Thymus (tissue), 11 donors: Measurements from ENCODE around the gene FAM124A. TPM values are rescaled to one million over a fixed set of nuclear protein-coding genes. Genes with fewer than 3 reads are reported as not detected.

Experiments used
- DNase-seq, 9 donors: peaks; one replicate each; pipeline ENCODE4 v3.0.0-alpha.2; 2013; ENCODE audit warnings: low spot score in 9 of 9, low read depth in 6 of 9, missing footprints in 1 of 9
- H3K27ac ChIP-seq, 2 donors: one replicate each; pipeline ENCODE4 v1.5.1; 2013; ENCODE audit warnings: control low read depth in 1 of 2, low read depth in 1 of 2, low read length in 1 of 2, mild to moderate bottlenecking in 1 of 2, moderate library complexity in 1 of 2
- H3K27me3 ChIP-seq, 2 donors: one replicate each; pipeline ENCODE4 v1.5.1; 2013; ENCODE audit warnings: low read length in 1 of 2; ENCODE audit not compliant: control insufficient read depth in 2 of 2, insufficient read depth in 1 of 2
- H3K36me3 ChIP-seq, 2 donors: one replicate each; pipeline ENCODE4 v1.5.1; 2013; ENCODE audit warnings: low read length in 1 of 2, mild to moderate bottlenecking in 1 of 2, moderate library complexity in 1 of 2; ENCODE audit not compliant: control insufficient read depth in 2 of 2, insufficient read depth in 2 of 2
- H3K4me1 ChIP-seq, 2 donors: one replicate each; pipeline ENCODE4 v1.5.1; 2013; ENCODE audit warnings: low read length in 2 of 2; ENCODE audit not compliant: control insufficient read depth in 2 of 2, insufficient read depth in 2 of 2
- H3K4me3 ChIP-seq, 2 donors: one replicate each; pipeline ENCODE4 v1.5.1; 2013; ENCODE audit warnings: low read length in 2 of 2, control low read depth in 1 of 2, mild to moderate bottlenecking in 1 of 2
- H3K9me3 ChIP-seq, 2 donors: one replicate each; pipeline ENCODE4 v1.5.1; 2013; ENCODE audit warnings: low read length in 1 of 2, mild to moderate bottlenecking in 1 of 2; ENCODE audit not compliant: control insufficient read depth in 2 of 2, insufficient read depth in 1 of 2
- WGBS: extraction: QIAGEN DNeasy Blood & Tissue Kit; methylation state at CpG from one replicate; pipeline ENCODE4 v1.1.7; 2013; 5-methylcytosine and 5-hydroxymethylcytosine counted together
- polyA plus RNA-seq: library from polyadenylated mRNA; stranded (reverse); fragments of 200-250 nt; gene quantifications from one replicate; pipeline ENCODE4 v1.2.3, GENCODE V29; 2013
- total RNA-seq: library from RNA; stranded (reverse); fragments of 120-200 nt; gene quantifications from one replicate; pipeline ENCODE4 v1.2.4, GENCODE V29; 2013
- donor health status: healthy.

Gene FAM124A
- total and polyA plus RNA-seq, 2 donors = 3.0 to 5.2 TPM

DNA sequence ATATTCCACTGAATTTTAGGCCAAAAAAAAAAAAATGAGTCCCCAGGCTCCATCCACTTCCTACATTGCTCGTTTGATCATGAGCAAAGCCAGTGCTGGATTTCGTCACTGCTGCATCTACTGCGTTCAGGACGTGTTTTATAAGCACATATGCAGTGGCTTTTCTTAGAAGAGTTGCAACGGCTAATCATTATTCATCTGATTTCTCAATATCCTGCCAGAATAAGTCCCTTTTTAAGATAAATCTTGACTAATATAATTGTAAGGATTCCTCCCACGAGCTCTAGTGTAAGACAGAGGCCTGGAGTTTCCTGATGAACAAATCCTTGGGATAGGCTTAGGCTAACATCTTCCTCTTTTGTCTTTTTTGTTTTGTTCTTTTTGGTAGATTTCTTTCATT is 19.5 kb downstream of the FAM124A start:
- Histone ChIP-seq H3K27ac (no peak overlapping the region), H3K9me3 (no peaks in the 10 kb centered on the region), H3K4me3 (no peak overlapping the region), H3K4me1 (peaks cover 0 to 3% of the 10 kb centered on the region in 2 donors), H3K27me3 (peaks cover 0 to 11% of the 10 kb centered on the region in 2 donors), H3K36me3 (no peaks in the 10 kb centered on the region)
- WGBS = 91% methylated on average over 6 of the region's 6 CpGs
- no peak for DNase-seq

DNA sequence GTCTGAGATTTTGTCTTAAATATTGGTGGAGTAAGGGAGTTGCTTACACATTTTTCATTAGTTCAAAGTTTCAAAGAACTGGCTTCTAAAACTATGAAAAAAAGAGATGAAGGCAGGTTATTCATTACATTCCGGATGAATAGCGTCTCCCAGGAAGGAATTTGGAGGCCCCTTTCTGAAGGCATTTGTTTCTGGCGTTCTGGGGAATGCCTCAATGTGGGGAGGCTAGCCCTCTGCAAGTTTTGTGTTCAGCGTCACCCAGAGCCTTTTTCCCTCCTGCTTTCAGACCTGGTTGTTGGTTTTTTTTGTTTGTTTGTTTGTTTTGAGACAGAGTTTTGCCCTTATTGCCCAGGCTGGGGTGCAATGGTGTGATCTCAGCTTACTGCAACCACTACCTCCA is 21.0 kb downstream of the FAM124A start:
- no peak overlapping the region for H3K27ac ChIP-seq
- DNase-seq = no peak
- H3K4me1 ChIP-seq = peaks cover 0 to 3% of the 10 kb centered on the region in 2 donors
- H3K4me3 ChIP-seq = no peak overlapping the region
- no peaks in the 10 kb centered on the region for H3K9me3 ChIP-seq
- peaks cover 0 to 15% of the 10 kb centered on the region in 2 donors for H3K27me3 ChIP-seq
- WGBS = 98% methylated on average over 4 of the region's 4 CpGs
- H3K36me3 ChIP-seq = no peaks in the 10 kb centered on the region

DNA sequence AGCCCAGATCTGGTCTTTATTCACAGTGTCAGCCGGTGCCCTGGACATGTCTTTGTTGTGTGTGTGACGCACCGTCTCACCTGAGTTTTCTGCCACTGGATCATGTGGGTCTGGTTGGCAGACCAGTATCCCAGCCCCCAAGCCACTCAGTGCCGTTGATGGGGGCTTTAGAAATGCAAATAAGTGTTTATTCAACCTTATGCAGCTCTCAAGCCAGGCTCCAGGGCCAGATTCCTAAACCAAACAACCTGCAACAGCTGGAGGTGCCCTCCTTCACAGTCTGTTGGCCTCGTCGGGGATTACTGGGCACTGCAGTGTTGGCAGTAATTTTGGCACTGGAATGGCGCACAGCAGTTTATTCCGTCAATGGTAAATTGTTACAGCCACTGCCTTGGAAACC is 21.6 kb downstream of the FAM124A start:
- Histone ChIP-seq H3K27ac (no peak overlapping the region), H3K4me1 (peaks cover 0 to 3% of the 10 kb centered on the region in 2 donors), H3K4me3 (no peak overlapping the region), H3K27me3 (peaks cover 0 to 15% of the 10 kb centered on the region in 2 donors), H3K36me3 (no peaks in the 10 kb centered on the region), H3K9me3 (no peaks in the 10 kb centered on the region)
- 90% methylated on average over 8 of the region's 8 CpGs for WGBS
- no peak for DNase-seq

DNA sequence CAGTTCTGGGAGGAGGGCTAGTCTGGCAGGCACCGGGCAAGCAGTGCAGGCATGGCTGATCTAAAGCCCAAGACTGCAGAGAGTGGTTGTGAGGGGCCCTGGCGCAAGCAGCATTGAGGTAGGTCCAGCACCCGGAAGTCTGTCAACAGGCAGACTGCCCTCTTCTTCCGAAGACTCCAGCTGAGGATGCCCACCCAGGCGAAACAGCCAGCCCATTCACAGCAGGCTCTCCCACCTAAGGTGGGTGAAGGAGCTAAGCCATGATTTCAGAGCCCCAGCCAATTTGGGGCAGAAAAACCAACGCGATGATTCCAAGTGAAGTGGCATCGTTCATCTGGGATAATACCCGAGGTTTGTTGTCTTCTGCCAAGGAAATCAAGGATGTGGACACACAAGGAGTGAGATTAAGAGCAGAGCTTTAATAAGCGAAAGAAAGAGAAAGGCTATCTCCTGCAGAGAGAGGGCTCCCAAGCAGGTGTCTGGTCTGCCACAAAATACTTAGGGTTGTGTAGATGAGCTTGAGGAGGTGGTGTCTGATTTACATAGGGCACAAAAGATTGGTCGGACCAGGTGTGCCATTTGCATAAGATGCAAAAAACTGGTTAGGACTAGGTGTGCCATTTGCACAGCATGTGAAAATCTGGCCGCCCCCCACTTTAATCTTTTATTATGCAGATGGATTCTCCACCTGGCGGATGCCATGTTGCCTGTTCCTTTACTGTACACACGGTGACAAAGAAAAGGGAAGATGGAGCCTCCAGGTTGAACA is 22.6 kb downstream of the FAM124A start:
- H3K4me1 ChIP-seq = peaks cover 0 to 3% of the 10 kb centered on the region in 2 donors
- H3K36me3 ChIP-seq = no peaks in the 10 kb centered on the region
- no peaks in the 10 kb centered on the region for H3K9me3 ChIP-seq
- peaks cover 0 to 15% of the 10 kb centered on the region in 2 donors for H3K27me3 ChIP-seq
- DNase-seq = no peak
- no peak overlapping the region for H3K4me3 ChIP-seq
- WGBS = 82% methylated on average over 14 of the region's 14 CpGs
- H3K27ac ChIP-seq = no peak overlapping the region

DNA sequence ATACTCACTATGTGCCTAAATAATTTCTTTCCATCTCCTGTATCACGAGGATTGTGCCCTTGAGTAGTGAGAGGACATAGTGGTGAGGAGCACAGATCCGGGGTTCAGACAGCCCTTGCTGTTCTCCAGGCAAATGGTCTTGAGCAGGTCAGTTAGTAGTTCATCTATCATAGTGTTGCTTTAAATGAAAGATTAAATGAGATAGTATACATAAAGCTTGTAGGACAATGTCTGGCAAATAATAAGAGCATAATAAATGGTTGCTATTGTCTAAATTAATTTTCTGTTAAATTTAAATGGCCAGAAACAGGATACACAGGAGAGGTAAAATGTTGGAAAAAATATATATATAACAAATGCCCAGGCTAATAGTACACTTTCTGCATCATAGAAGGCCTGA is 23.4 kb downstream of the FAM124A start:
- Histone ChIP-seq H3K27me3 (peaks cover 0 to 15% of the 10 kb centered on the region in 2 donors), H3K4me1 (peaks cover 0 to 5% of the 10 kb centered on the region in 2 donors), H3K36me3 (no peaks in the 10 kb centered on the region), H3K4me3 (no peak overlapping the region), H3K27ac (no peak overlapping the region), H3K9me3 (no peaks in the 10 kb centered on the region)
- WGBS = 97% methylated on average over 2 of the region's 2 CpGs
- DNase-seq = no peak

DNA sequence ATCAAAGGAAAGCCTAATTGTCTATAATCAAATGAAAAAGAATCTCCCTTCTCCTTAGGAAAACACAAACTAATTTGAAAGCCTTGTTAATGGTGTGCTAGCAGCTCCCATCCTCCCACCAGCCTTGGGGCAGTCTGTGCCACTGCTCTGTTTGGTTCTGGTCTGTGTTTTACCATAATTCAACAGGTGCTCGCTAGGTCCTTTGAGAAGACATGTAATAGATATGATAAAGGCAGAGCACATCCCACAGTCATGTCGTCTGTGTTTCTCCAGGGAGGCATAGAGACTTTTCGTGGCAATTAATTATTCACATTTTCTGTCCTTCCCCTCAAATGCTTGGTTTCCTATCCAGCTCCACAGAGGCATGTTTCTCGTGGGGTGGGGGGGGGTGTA is 23.8 kb downstream of the FAM124A start:
- 92% methylated on average over 4 of the region's 4 CpGs for WGBS
- DNase-seq = no peak
- H3K9me3 ChIP-seq = no peaks in the 10 kb centered on the region
- H3K4me1 ChIP-seq = peaks cover 0 to 7% of the 10 kb centered on the region in 2 donors
- H3K27me3 ChIP-seq = peaks cover 0 to 15% of the 10 kb centered on the region in 2 donors
- no peak overlapping the region for H3K4me3 ChIP-seq
- H3K27ac ChIP-seq = no peak overlapping the region
- H3K36me3 ChIP-seq = no peaks in the 10 kb centered on the region

DNA sequence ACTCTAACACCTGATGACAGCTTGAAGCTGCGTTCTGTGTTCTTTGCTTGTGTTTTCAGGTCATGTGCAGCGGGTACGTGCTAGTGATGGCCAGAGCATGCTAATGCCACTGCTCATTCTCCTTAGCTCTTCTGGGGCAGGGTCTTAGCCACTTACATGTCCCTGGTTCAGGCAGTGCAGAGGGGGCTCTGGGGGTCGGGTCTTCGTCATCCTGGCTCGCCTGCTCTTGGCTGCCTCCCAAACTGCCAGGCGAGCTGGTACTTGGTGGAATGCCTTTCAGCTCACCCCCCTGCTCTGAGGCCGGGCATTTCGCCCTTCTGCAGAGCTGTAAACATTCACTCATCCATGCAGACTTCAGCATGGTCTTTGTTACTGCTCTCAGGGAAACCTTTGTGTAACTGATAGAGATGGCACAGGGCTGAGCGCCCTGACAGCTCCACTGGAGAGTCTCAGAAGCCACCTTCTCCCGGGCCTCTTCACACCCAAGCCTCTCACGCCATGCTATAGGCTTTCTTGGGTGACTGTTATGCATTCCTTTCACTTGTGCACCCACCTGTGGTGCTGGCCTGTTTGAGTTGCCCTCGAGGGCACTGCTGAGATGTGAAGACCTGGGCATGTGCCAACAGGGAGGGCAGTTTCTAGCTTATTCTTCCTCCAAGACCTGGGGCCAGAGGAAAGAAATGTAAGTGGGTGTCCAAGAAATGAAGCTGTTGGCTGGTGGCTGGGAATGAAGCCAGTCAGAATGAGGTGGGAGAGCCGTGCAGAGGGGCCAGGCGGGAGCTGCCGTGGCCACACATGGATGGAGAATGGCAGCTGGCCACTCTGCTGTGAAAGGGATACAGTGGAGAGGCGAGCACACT is 24.4 kb downstream of the FAM124A start:
- Histone ChIP-seq H3K36me3 (no peaks in the 10 kb centered on the region), H3K4me3 (no peak overlapping the region), H3K4me1 (peaks cover 0 to 7% of the 10 kb centered on the region in 2 donors), H3K27ac (no peak overlapping the region), H3K27me3 (peaks cover 0 to 15% of the 10 kb centered on the region in 2 donors), H3K9me3 (no peaks in the 10 kb centered on the region)
- no peak for DNase-seq
- 90% methylated on average over 17 of the region's 17 CpGs for WGBS

DNA sequence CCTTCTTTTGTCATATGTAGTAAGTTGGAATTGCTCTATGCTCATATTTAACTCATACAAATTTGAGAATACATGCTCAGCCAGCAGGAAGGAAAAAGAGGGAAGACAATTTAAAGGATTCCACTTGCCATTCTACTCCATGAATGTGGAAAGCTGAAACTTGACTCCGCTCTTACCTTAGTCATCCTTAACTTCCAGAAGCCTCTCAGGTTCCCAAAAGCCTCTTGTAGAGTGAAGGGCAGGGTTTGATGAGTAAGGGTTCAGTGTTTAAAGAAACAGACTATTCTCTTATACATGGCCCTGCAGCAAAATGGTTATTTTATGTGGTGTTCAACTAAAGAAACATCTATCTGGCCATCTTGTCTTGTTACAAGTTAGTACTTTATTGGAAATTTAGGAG is 27.1 kb downstream of the FAM124A start:
- H3K4me1 ChIP-seq = peaks cover 0 to 10% of the 10 kb centered on the region in 2 donors
- no peaks in the 10 kb centered on the region for H3K36me3 ChIP-seq
- no peaks in the 10 kb centered on the region for H3K9me3 ChIP-seq
- H3K27ac ChIP-seq = peak overlapping the region in 1 of 2 donors; percentile 2
- no peak overlapping the region for H3K4me3 ChIP-seq
- H3K27me3 ChIP-seq = peaks cover 0 to 11% of the 10 kb centered on the region in 2 donors
- 95% methylated on average over 1 of the region's 1 CpG for whole genome bisulfite sequencing
- no peak for DNase-seq
